Glomerular endothelial cell (primary cell): ENCODE results near the gene INPP4B. TPM values are rescaled to one million over a fixed set of nuclear protein-coding genes. Genes with fewer than 3 reads are reported as not detected.
"Not testable (repeated sequence)": the region's sequence is repeated elsewhere in the genome, so short reads cannot be mapped to it uniquely, and the experiment has no call there.

ENCODE experiments used
- DNase-seq: peaks from one replicate; pipeline ENCODE4 v3.0.0-alpha.2; 2011; ENCODE audit warnings: low read depth, low spot score; ENCODE audit errors: extremely low read depth
- total RNA-seq: library from RNA; depleted of rRNA; stranded (reverse); fragments of >200 nt; gene quantifications from 2 replicates; pipeline ENCODE4 v1.2.3, GENCODE V29; 2015

INPP4B gene
- total RNA-seq, 1 donor from 2014 or later, result 2.3 TPM

DNA sequence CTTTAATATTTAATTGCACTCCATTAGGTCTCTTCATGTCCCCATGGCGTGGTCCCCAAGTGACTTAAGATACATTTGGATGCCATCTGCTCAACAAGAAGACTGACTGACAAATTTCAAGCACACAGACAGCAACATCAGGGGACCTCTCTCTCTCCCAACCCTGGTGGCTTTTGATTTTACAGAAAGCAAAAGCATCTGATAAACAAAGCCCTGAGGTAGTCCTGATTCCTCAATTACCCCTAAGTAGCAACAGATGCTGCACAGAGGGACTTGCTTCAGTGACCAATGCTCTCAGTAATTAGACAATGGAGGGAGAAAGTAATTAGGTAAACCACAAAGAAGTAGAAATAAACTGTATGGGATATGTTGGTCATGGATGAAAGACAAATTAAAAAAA, 426.4 kb downstream of the INPP4B start:
- DNase-seq, result no peak

DNA sequence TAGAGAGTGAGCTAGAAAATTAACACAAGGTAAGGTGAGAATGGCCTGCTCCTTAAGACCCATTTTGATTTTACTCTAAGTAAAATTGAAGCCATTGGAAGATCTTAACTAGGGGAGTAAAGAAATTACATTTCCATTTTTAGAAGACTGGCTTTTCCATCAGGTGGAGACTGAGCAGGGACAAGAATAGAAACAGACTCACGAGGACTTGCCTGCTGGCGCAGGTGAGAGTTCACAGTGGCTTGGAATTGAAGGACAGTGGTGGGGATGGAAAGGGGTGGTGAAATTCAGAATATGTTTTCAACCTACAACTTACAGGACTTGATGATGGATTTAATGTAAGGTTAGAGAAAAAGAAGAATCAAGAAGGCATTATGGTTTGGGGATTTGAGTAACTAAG, 427.4 kb downstream of the INPP4B start:
- DNase-seq, result no peak

DNA sequence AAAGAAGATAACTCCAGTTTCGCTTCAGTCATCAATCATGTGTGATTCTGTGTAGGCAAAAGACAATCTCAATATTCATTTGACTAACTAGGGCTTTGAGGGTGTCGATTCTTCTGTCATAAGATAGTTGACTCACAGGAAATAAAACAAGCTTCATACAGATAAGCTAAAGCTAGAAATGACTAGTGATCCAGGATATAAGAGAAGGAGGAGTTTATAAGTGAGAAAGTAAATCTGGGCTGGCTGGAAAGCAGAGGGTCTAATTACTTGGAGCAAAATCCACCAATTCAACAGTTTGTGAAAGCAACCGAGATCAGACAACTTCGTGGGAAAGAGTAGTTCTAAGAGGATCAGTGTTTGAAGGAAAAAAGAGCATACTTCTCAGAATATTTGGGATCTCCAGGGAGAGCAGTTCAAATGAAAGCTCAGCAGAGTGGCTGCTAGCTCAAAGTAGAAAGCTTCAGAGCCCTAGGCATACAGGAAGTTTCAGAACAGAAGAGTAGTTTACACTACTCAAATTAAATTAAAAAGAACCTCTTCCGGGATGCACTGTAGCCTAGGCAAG, 429.3 kb downstream of the INPP4B start:
- no peak for DNase-seq

DNA sequence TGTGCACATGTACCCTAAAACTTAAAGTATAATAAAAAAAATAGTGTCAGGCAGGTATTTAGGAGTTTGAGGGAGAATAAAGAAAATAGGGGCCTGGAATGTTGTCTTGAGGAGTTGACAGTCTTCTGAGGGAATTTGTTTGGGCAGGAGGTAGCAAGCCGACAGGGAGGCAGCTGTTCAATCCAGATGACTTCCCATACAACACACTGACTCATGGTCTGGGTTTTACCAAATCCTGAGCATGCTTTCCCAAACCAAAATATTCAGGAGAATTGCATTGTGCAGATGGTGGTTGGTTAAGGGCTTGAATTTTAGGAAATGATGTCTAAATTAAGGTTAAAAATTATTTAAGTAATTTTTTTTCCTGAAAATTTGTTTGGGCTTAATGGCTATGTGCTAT, 430.0 kb downstream of the INPP4B start:
- no peak for DNase-seq

DNA sequence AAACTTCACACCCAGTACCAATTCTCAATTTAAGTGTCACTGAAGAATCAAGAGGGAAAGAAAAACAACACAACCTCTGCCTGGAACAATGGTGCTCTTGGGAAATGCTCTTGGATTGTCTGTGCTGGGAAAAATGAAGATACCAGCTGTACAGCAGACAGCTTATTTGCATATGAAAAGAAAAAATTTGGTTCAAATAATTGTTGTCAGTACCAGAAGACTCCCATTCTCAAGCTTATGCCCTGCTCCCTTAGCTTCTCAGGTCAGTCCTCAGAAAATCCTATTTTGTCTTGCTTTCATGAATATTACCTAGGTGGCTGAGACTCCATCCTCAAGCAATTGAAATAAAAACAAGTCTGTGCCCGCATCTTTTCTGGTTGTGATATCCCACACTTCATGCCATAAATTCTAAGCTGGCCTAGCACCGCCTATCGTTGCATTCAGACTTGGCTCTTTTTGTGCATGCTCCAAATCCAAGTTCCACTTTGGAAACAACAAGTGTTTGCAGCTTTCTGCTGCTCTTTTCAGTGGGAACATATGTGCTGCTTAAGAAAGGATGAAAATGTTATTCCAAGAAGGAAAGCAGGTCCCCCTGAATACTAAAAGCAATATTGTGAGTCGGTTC, 431.6 kb downstream of the INPP4B start:
- no peak for DNase-seq

DNA sequence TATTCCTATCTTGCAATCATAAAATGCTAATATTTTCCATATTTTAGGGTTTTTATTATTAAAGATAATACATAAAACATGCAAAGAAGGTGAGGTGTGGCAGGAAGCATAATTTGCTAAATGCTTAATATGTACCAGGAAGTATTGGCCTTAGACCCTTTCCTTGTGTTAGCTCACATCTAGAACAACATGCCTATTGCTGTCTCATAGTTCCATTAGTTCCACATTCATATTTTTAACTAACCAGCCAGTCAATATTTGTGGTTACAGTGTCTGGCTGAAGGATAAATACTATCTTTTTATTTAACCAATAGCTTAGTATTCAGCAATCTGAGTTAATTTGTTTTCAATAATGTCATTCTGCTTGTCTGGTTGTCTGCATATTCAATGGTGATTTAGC, 432.6 kb downstream of the INPP4B start:
- no peak for DNase-seq

DNA sequence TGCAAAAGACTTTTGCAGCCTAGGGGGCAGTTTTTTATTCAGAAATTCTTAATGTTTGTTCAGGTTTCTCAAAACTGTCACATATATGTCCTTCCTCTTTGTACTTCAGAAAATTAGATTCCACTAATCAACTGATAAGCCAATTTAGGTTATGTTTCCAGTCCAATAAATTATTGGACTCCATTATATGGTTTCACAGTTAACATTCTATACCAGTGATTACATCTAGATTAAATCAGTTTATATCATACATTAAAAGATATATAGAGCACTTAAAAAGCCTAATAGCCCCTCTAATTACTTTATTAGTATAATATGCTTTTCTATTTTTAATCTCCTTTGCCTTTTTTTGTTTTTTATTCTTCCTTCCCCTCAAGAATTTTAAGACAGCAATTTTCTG, 434.1 kb downstream of the INPP4B start:
- no peak for DNase-seq

DNA sequence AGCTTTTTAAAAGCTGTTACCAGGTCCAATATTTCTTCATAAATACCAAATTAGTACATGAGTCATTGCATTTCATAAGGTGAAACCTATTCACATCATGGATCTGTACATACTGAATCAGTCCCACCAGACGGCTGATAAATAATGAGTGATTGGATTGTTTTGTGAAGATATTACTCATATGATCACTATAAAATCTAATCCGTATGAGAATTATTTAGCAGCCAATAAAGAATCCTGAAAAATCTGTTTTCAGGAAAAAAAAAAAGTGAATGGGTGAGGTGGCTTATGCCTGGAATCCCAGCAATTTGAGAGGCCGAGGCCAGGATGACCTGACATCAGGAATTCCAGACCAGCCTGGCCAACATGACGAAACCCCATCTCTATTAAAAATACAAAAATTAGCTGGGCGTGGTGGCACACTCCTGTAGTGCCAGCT, 438.1 kb downstream of the INPP4B start:
- DNase-seq, result no peak

DNA sequence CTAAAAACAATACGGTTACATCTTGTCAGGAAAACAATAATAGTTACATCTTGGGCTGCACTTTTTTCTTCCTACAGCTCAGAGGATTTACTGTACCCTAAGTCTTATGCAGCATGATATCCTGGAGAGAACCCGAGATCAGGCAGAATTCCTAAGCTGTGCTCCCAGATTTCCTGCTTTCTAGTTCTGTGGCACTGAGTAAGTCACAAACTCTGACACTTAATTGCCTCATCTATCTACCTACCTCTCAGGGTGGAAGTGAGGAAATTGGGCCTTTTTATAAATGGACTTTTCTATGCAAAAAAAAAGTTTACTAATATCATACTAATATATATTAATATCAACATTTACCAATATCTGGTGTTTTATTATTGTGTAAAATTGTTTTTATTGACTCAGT, 438.5 kb downstream of the INPP4B start:
- DNase-seq, result no peak

DNA sequence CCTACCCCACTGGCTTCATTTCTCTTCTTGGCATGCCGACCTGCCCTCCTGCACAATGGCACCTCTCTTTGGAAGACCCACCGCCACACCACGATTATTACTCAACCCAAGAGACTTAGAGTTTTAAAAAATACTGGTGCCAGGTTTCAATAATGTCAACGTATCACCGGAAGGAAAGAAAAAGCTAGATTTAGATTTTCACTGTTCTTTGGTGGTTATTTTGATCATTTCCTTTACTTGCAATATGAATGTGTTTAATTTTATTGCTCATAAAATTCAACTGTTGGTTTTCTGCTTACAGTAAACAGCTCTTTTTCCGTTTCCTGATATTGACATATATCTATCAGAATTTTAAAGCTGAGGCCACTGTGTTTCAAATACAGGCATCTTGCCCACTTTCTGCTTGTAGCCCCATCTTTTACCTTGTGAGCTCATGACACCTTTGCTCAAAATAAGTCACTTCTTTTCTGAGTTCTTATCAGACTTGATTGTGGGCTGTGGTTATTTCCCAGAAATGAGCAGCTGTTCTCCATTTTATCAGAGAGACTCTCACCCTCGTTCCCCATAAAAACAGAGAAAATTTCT, 439.1 kb downstream of the INPP4B start:
- no peak for DNase-seq

DNA sequence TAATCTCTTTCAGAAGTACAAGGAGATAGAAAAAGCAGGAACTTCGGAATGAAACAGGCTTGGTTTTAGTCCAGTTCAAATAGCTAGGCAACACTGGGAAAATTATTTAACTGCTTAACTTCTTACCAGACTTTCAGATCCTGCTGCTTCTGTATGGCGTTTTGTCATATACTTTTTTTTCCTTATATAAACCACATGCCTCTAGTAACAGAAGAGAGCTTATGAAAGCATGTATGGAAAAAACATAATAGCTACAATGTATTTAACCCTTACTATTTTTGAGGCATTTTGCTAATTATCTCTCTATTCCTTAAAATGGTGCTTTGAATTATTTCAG, 439.6 kb downstream of the INPP4B start:
- DNase-seq, result no peak

DNA sequence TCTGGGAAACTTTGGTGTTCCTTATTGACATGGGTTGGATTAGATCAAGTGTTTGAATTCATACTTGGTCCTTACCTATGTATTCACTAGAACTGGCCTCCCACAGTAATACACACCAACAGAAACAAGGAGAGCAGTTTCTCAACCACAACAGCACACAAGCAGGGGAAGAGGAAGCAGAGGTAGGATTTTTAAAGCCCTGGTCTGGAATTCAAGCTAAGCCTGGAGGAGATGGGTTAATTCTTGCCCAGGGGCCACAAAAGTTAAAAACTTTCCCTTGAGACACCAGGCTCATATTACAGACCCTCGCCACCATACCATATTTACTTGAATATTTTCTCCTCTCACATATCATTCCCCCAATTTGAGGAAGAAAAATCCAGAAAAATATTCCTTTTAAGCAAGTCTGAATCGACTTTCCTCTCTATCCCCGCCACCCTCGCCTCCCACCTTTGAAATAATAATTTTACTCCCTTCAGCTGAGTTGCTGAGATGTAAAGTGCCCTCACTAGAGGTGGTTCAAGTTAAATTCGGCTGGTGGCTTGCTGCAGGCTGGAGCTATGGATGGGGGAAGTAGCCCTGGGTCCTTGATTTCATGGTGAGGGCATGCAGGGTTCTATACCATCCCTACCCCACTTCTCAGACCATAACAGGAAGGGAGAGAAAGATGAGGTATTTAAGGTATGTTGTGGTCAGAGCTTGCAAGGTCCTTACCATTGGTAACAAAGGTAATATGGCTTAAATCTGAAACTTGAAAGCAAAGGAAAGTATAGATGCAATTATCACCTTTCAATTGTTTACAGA, 440.2 kb downstream of the INPP4B start:
- DNase-seq, result no peak

DNA sequence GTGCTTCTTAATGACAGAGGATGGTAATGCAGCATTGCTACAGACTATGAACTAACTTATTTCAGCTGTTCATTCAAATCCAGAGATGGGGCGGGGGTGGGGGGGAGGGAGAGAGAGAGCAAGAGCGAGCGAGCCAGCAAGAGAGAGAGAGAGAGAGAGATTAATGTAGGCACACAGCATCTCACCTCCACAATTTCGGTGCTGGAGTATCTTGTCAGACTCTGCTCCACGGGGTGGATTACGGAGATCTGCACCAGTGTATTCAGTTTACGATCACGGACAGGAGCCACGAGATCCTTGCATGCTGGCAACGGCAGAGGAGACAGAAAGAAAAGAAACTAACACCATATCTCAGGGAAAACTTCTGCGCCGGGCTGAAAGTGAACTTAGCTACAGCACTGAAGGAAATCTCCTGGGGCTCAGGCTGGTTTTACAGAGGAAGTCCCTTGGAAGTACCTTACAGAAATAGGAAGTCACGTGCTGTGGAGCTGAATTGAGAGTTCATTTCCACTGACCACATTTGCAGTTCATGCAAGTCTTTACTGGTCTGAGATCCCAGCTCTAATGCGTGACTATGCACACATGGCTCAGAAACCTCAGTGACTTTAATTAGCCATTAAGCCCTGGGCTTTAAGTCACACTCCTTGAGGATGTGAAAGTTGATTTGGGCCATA, 440.9 kb downstream of the INPP4B start:
- DNase-seq, result no peak

DNA sequence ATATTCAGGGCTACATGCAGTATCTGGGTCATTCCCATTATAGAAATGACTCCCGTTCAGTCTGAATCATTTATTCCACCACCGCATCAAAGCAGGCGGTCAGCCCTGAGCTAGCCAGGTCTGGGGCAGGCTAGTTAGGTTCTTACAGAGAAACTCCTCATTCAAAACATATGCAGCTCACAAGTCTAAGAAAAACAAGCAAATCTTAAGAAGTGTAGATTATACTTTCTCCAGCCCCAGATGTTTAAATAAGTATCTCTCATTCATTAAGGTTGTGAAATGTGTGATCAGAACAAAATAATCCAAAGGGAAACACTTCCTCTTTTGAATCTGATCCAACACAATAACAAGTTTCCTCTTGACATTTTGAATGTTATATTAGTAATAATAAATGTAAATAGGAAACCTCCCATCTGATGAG, 441.9 kb downstream of the INPP4B start:
- no peak for DNase-seq

DNA sequence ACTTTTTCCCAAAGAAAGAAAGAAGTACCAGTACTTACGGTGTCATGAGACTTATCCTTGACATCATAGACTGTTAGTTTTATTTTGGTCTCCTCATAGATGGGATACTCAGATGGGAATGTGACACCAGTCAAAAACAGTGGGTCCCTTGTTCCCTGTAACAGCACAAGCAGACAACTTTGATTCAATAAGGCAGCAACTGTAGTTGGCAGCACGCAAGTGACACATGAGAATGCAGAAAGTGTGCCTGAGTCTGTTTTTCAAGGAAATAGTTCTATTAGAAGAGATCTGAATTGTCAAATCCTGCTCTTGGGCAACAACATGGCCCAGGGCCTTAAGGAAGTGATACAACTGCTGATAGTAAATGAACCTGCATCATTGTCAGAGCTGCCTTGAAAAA, 443.2 kb downstream of the INPP4B start:
- no peak for DNase-seq

DNA sequence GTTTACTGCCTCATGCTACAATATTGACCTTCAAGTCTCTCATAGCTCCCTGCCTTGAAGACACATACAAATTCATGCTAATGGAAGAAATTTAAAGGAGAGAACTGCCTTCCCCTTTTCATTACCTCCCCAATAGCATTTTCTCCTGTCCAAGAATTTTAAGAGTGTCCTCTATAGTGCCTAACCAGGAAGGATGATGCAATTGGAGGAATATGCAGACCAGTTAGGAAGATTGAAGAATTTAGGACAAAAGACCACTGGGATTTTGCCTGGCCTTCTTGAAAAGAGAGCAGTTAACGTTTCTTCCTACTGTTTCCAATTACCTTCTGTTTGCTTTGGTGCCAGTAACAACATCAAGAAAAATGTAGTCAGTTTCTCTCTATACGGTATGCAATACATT, 443.9 kb downstream of the INPP4B start:
- no peak for DNase-seq

DNA sequence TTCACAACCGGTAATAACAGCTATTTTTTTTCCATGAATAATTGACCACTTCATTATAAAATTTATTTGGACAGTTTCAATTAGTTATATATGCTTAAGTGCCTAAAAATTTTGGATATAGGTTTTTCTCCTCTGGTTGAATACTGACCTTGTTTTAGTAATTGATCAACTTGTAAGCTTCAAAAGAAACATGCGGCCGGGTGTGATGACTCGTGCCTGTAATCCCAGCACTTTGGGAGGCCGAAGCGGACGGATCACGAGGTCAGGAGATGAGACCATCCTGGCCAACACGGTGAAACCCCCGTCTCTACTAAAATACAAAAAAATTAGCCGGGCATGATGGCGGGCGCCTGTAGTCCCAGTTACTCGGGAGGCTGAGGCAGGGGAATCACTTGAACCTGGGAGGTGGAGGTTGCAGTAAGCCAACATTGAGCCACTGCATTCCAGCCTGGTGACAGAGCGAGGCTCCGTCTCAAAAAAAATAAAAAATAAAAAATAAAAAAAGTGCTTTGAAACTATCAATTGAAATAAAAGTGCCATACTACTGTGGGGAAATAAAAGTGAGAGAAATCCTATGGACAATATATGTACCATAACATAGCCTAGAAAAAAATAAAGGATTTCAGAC, 448.6 kb downstream of the INPP4B start:
- not testable (repeated sequence) for DNase-seq

DNA sequence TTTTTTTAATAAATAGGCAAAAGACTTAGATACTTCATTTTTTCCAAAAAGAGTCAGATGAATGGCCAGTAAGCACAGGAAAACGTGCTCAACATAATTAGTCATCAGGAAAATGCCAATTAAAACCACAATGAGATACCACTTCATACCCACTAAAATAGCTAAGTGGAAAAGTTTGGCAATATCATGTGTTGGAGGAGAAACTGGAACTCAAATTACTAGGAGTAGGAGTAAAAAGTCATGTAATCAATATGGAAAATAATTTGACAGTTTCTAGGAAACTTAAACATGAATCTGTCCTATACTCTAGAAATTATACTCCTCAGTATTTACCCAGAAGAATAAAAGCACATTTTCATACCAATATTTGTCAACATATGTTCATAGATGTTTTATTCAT, 449.8 kb downstream of the INPP4B start:
- no peak for DNase-seq

DNA sequence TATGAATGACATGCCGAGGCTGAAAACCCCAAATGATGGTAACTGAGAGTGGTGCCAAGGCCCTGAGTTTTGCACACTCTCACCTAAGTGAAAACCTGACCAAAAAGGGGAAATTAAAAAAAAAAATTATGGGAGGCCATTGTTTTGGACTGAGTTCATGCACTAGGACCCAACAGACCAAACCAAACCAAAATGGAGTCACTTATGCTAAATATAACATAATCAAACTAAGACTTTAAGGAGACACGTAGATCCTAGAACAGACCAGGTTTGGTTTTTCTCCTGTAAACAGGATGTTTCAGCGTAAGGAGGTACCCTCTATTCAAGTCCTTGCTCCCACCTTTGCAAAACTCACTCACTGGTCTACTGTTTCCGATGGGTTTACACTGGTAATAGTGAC, 453.0 kb downstream of the INPP4B start:
- no peak for DNase-seq

DNA sequence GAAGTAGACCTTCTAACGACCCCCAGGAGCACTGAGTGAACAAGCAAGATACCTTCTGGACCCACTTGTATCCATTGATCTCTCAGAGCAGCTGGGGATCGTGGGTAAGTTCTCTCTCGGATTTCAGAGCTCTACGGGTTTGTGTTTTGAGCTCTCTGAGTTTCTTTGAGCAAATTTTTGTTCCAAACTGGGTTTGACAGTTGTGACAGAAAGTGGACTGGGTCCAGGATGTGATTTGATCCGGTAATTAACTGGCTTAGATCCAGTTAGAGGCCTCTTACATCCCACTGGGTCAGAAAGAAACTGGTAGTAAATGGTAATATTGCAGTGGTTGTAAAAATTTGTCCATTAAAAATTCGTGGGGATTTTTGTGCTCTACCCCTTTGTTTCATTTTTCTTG, 459.2 kb downstream of the INPP4B start:
- no peak for DNase-seq

DNA sequence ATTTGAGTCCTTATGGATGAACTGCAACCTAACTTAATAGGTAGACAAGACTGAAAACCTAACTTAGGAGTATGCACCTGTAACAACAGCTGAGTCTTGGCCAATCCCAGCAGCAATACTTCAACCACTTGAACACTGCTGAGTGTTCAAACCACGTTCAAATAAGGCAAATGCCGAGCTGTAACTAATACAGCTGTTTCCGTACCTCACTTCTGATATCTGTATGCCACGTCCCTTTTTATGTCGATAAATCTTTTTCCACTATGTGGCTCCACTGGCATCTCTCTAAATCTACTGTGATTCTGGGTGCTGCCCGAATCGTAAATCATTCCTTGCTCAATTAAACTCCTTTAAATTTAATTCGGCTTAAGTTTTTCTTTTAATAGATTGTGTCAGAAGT, 459.7 kb downstream of the INPP4B start:
- no peak for DNase-seq
